Measurements from ENCODE around the gene ZNF316. TPM values are rescaled to one million over a fixed set of nuclear protein-coding genes. Genes with fewer than 3 reads are reported as not detected.

The ZNF316 gene
- total and polyA plus RNA-seq, 11 donors: 11.0 to 22.9 (median 13.5) TPM

DNA sequence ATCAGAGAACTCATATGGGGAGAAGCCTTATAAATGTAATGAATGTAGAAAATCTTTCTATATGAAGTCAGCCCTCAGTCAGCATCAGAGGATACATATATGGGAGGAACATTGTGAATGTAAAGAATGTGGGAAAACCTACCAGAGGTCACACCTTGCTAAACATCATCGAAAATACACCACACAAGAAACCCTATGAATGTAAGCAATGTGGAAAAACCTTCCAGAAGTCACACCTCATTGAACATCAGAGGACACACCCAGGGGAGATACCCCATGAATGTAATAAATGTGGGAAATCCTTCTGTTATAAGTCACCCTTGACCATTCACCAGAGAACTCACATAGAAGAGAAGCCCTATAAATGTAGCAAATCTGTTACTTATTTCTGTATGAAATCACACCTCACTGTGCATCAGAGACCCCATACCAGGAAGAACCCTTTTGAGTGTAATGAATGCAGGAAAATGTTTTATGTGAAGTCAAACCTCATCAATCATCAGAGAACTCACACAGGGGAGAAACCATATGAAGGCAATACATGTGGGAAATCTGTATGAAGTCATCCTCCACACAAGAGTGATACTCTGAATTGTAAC, 38.8 kb downstream of the ZNF316 start:
- no peak for ATAC-seq
- Histone ChIP-seq H3K27me3 (no peaks in the 10 kb centered on the region), H3K9me3 (peaks cover 0 to 99% (median 85%) of the 10 kb centered on the region in 12 donors), H3K27ac (no peak overlapping the region), H3K4me3 (no peak overlapping the region), H3K4me1 (no peaks in the 10 kb centered on the region), H3K36me3 (peaks cover 0 to 14% (median 0%) of the 10 kb centered on the region in 9 donors)
- TF ChIP-seq POLR2A (IDR thresholded peaks at IDR 0.05): no peak
- TF ChIP-seq, protein P1, sequence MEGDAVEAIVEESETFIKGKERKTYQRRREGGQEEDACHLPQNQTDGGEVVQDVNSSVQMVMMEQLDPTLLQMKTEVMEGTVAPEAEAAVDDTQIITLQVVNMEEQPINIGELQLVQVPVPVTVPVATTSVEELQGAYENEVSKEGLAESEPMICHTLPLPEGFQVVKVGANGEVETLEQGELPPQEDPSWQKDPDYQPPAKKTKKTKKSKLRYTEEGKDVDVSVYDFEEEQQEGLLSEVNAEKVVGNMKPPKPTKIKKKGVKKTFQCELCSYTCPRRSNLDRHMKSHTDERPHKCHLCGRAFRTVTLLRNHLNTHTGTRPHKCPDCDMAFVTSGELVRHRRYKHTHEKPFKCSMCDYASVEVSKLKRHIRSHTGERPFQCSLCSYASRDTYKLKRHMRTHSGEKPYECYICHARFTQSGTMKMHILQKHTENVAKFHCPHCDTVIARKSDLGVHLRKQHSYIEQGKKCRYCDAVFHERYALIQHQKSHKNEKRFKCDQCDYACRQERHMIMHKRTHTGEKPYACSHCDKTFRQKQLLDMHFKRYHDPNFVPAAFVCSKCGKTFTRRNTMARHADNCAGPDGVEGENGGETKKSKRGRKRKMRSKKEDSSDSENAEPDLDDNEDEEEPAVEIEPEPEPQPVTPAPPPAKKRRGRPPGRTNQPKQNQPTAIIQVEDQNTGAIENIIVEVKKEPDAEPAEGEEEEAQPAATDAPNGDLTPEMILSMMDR (IDR thresholded peaks at IDR 0.05): no peak
- DNase-seq: no peak
- intact Hi-C loops (cut with DNase I): no loop called here
- WGBS, 4 donors: 90 to 98% (median 95%) methylated on average over 1 of the region's 1 CpG

GRCh38 chr7:6680146-6680545, 43.0 kb downstream of the ZNF316 start:
- 84 to 100% (median 96%) methylated on average over 1 of the region's 1 CpG for WGBS, 4 donors
- Histone ChIP-seq H3K27me3 (no peaks in the 10 kb centered on the region), H3K9me3 (peaks cover 0 to 100% (median 98%) of the 10 kb centered on the region in 12 donors), H3K36me3 (peaks cover 0 to 5% (median 0%) of the 10 kb centered on the region in 9 donors), H3K4me1 (no peaks in the 10 kb centered on the region), H3K27ac (no peak overlapping the region), H3K4me3 (no peak overlapping the region)
- intact Hi-C loops (cut with DNase I): no loop called here
- ATAC-seq (no peak), DNase-seq (no peak)
- TF ChIP-seq, protein P1 (IDR thresholded peaks at IDR 0.05): no peak

- peaks cover 12 to 100% (median 96%) of the 10 kb centered on the region in 12 donors for H3K9me3 ChIP-seq
- intact Hi-C loops (cut with DNase I): no loop called here
These were observed 54.0 kb downstream of the ZNF316 start for GRCh38 chr7:6691103-6691502.

DNA sequence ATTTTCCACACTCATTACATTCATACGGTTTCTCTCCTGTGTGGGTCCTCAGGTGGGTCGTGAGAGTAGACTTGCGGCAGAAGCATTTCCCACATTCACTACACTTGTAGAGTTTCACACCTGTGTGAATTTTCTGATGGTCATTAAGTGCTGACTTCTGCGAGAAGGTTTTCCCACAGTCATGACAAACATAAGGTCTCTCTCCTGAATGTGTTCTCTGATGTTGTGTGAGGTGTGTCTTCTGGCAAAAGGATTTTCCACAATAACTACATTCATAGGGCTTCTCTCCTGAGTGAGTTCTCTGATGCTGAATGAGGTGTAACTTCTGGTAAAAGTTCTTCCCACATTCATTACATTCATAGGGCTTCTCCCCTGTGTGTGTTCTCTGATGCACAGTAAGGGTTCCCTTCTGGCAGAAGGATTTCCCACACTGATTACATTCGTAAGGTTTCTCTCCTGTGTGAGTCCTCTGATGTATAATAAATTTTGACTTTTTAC, 54.5 kb downstream of the ZNF316 start:
- intact Hi-C loops (cut with DNase I): no loop called here
- H3K36me3 ChIP-seq: peaks cover 48 to 100% (median 98%) of the 10 kb centered on the region in 9 donors
- TF ChIP-seq, protein P1 (IDR thresholded peaks at IDR 0.05): no peak
- no peak for TF ChIP-seq POLR2A (IDR thresholded peaks at IDR 0.05)
- H3K4me3 ChIP-seq: no peak overlapping the region
- H3K27ac ChIP-seq: no peak overlapping the region
- 97 to 99% (median 97%) methylated on average over 5 of the region's 5 CpGs for WGBS, 4 donors
- H3K9me3 ChIP-seq: peaks cover 12 to 100% (median 94%) of the 10 kb centered on the region in 12 donors
- DNase-seq: no peak
- no peak for ATAC-seq
- no peaks in the 10 kb centered on the region for H3K4me1 ChIP-seq
- no peaks in the 10 kb centered on the region for H3K27me3 ChIP-seq

More at GRCh38 chr7:6691103-6691502, 54.0 kb downstream of the ZNF316 start:
- no peaks in the 10 kb centered on the region for H3K4me1 ChIP-seq
- no peaks in the 10 kb centered on the region for H3K27me3 ChIP-seq
- TF ChIP-seq, protein P1 (IDR thresholded peaks at IDR 0.05): no peak
- TF ChIP-seq POLR2A (IDR thresholded peaks at IDR 0.05): no peak
- 96 to 98% (median 97%) methylated on average over 4 of the region's 4 CpGs for WGBS, 4 donors
- H3K36me3 ChIP-seq: peaks cover 44 to 100% (median 97%) of the 10 kb centered on the region in 9 donors
- H3K27ac ChIP-seq: no peak overlapping the region
- DNase-seq (no peak), ATAC-seq (no peak)
- H3K4me3 ChIP-seq: no peak overlapping the region

All from heart left ventricle (tissue), 16 donors.